Hepatocyte (in vitro differentiated cells): ENCODE results near the gene PGR. TPM values are rescaled to one million over a fixed set of nuclear protein-coding genes. Genes with fewer than 3 reads are reported as not detected.

Experiments
- DNase-seq: peaks from one replicate; pipeline ENCODE4 v3.0.0-alpha.2; 2016; ENCODE audit warnings: low spot score
- H2AFZ ChIP-seq: fragments of 200-600 bp; sonication (generic); 2 replicates; pipeline ENCODE4 v1.6.0; 2016; ENCODE audit warnings: antibody characterized with exemption, mild to moderate bottlenecking
- H3K27ac ChIP-seq: fragments of 200-600 bp; sonication (generic); 2 replicates; pipeline ENCODE4 v1.5.1; 2016; ENCODE audit warnings: mild to moderate bottlenecking
- H3K27me3 ChIP-seq: fragments of 200-600 bp; sonication (generic); 2 replicates; pipeline ENCODE4 v1.6.1; 2016
- H3K36me3 ChIP-seq: fragments of 200-600 bp; sonication (generic); replicated peaks from 2 replicates; pipeline ENCODE4 v1.5.1; 2016; ENCODE audit warnings: low read depth; ENCODE audit not compliant: insufficient read depth
- H3K4me1 ChIP-seq: fragments of 200-600 bp; sonication (generic); 2 replicates; pipeline ENCODE4 v1.5.1; 2016; ENCODE audit warnings: mild to moderate bottlenecking, moderate library complexity; ENCODE audit not compliant: insufficient read depth
- H3K4me2 ChIP-seq: fragments of 200-600 bp; sonication (generic); 2 replicates; pipeline ENCODE4 v1.6.0; 2016
- H3K4me3 ChIP-seq: fragments of 200-600 bp; sonication (generic); 2 replicates; pipeline ENCODE4 v1.5.1; 2016; ENCODE audit warnings: mild to moderate bottlenecking
- H3K79me2 ChIP-seq: fragments of 200-600 bp; sonication (generic); 2 replicates; pipeline ENCODE4 v1.6.0; 2017; ENCODE audit warnings: mild to moderate bottlenecking
- H3K9me2 ChIP-seq: fragments of 200-600 bp; sonication (generic); replicated peaks from 2 replicates; pipeline ENCODE4 v1.6.0; 2017; ENCODE audit warnings: mild to moderate bottlenecking; ENCODE audit not compliant: insufficient read depth
- H3K9me3 ChIP-seq: fragments of 200-600 bp; sonication (generic); 2 replicates; pipeline ENCODE4 v1.5.1; 2016; ENCODE audit warnings: low read depth, mild to moderate bottlenecking
- H4K20me1 ChIP-seq: fragments of 200-600 bp; sonication (generic); 2 replicates; pipeline ENCODE4 v1.6.0; 2016; ENCODE audit warnings: mild to moderate bottlenecking; ENCODE audit not compliant: insufficient read depth, poor library complexity, severe bottlenecking
- CTCF ChIP-seq: fragments of 200-600 bp; sonication (generic); IDR thresholded peaks from 2 replicates; pipeline ENCODE4 v1.5.1; 2016; ENCODE audit warnings: antibody characterized with exemption, mild to moderate bottlenecking; ENCODE audit not compliant: poor library complexity
- EZH2 ChIP-seq: fragments of 200-600 bp; sonication (generic); IDR thresholded peaks from 2 replicates; pipeline ENCODE4 v1.6.1; 2016; ENCODE audit warnings: antibody characterized with exemption, mild to moderate bottlenecking, borderline replicate concordance
- EZH2phosphoT487 ChIP-seq: fragments of 200-600 bp; sonication (generic); IDR thresholded peaks from one replicate; pipeline ENCODE4 v1.6.1; 2018; ENCODE audit warnings: antibody characterized with exemption, mild to moderate bottlenecking, low read depth, moderate library complexity; ENCODE audit not compliant: unreplicated experiment, severe bottlenecking
- WGBS: methylation state at CpG from one replicate; pipeline ENCODE4 v1.1.6; 2016; ENCODE audit warnings: low lambda C conversion rate; ENCODE audit errors: missing lambda C conversion rate; 5-methylcytosine and 5-hydroxymethylcytosine counted together
- polyA plus RNA-seq: library from polyadenylated mRNA; unstranded; fragments of >200 nt; fragmentation: Nextera tagmentation; extraction: Ambion mirVana; gene quantifications from 2 replicates; pipeline ENCODE4 v1.2.1, GENCODE V29; 2016
- total RNA-seq: library from RNA; depleted of rRNA; stranded (reverse); fragments of >200 nt; gene quantifications from 2 replicates; pipeline ENCODE4 v1.2.3, GENCODE V29; 2014

The PGR gene
- total and polyA plus RNA-seq, 2 experiments from 2014 or later, result 0.39 to 0.50 TPM

GRCh38 chr11:101046947-101047346 is 82.7 kb downstream of the PGR start:
- WGBS, result 92% methylated on average over 2 of the region's 2 CpGs
- Histone ChIP-seq H4K20me1 (no peaks in the 10 kb centered on the region), H3K27me3 (no peaks in the 10 kb centered on the region)

GRCh38 chr11:101045415-101045814 is 84.2 kb downstream of the PGR start:
- no peak overlapping the region for H3K4me2 ChIP-seq
- no peaks in the 10 kb centered on the region for H3K9me2 ChIP-seq
- no peaks in the 10 kb centered on the region for H3K79me2 ChIP-seq
- H4K20me1 ChIP-seq, result no peaks in the 10 kb centered on the region
- H3K27ac ChIP-seq, result no peak overlapping the region
- H3K9me3 ChIP-seq, result no peaks in the 10 kb centered on the region
- no peak overlapping the region for H3K4me3 ChIP-seq
- TF ChIP-seq EZH2phosphoT487, result no peak
- no peak for TF ChIP-seq CTCF
- no peak for TF ChIP-seq EZH2
- H3K27me3 ChIP-seq, result no peaks in the 10 kb centered on the region
- H3K4me1 ChIP-seq, result no peaks in the 10 kb centered on the region
- WGBS, result 89% methylated on average over 1 of the region's 1 CpG
- H2AFZ ChIP-seq, result no peak overlapping the region
- no peaks in the 10 kb centered on the region for H3K36me3 ChIP-seq
- no peak for DNase-seq

More at GRCh38 chr11:101046947-101047346, 82.7 kb downstream of the PGR start:
- Histone ChIP-seq H3K4me2 (no peak overlapping the region), H3K4me1 (no peaks in the 10 kb centered on the region), H3K9me2 (no peaks in the 10 kb centered on the region), H3K36me3 (no peaks in the 10 kb centered on the region), H2AFZ (no peak overlapping the region), H3K9me3 (no peaks in the 10 kb centered on the region), H3K79me2 (no peaks in the 10 kb centered on the region), H3K27ac (no peak overlapping the region), H3K4me3 (no peak overlapping the region)
- TF ChIP-seq EZH2phosphoT487 (no peak), EZH2 (no peak), CTCF (no peak)
- DNase-seq, result no peak

DNA sequence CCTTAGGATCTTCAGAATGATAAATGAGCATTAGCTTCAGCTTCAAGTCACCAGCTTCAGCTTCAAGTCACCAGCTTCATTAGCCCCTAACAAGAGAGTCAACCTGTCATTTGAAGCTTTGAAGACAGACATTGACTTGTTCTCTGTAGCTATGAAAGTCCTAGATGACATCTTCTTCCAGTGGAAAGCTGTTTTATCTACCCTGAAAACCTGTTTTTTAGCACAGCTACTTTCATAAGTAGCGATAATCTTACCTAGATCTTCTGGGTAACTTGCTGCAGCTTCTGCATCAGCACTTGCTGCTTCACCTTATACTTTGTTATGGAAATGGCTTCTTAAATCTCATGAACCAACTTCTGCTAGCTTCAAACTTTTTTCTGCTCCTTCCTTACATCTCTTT is 85.7 kb downstream of the PGR start:
- TF ChIP-seq CTCF (no peak), EZH2phosphoT487 (no peak), EZH2 (no peak)
- no peaks in the 10 kb centered on the region for H3K4me1 ChIP-seq
- DNase-seq, result no peak
- H3K9me2 ChIP-seq, result no peaks in the 10 kb centered on the region
- H2AFZ ChIP-seq, result no peak overlapping the region
- H4K20me1 ChIP-seq, result no peaks in the 10 kb centered on the region
- H3K9me3 ChIP-seq, result no peaks in the 10 kb centered on the region
- no peak overlapping the region for H3K4me3 ChIP-seq
- 95% methylated on average over 1 of the region's 1 CpG for WGBS
- H3K36me3 ChIP-seq, result no peaks in the 10 kb centered on the region
- no peaks in the 10 kb centered on the region for H3K27me3 ChIP-seq
- H3K27ac ChIP-seq, result no peak overlapping the region
- no peak overlapping the region for H3K4me2 ChIP-seq
- H3K79me2 ChIP-seq, result no peaks in the 10 kb centered on the region

GRCh38 chr11:101035872-101036271 is 93.7 kb downstream of the PGR start:
- no peak for DNase-seq
- 72% methylated on average over 1 of the region's 1 CpG for WGBS
- Histone ChIP-seq H3K36me3 (no peaks in the 10 kb centered on the region), H3K4me2 (no peak overlapping the region), H4K20me1 (no peaks in the 10 kb centered on the region), H3K9me2 (no peaks in the 10 kb centered on the region), H3K4me1 (no peaks in the 10 kb centered on the region), H3K27me3 (no peaks in the 10 kb centered on the region), H3K27ac (no peak overlapping the region), H2AFZ (no peak overlapping the region), H3K9me3 (no peaks in the 10 kb centered on the region), H3K4me3 (no peak overlapping the region), H3K79me2 (no peaks in the 10 kb centered on the region)
- no peak for TF ChIP-seq EZH2phosphoT487
- no peak for TF ChIP-seq EZH2
- TF ChIP-seq CTCF, result no peak
